GM18502 (cell line): Measurements from ENCODE around the gene LBR.

ENCODE experiments used
- ATAC-seq: cut with Tn5 transposase; IDR thresholded peaks from one replicate; pipeline ENCODE4 v1.9.1; 2021; ENCODE audit warnings: mild to moderate bottlenecking; ENCODE audit not compliant: unreplicated experiment, poor library complexity

LBR gene

GRCh38 chr1:225464851-225465792 is 37.3 kb upstream of the LBR start:
- ATAC-seq, result no peak

DNA sequence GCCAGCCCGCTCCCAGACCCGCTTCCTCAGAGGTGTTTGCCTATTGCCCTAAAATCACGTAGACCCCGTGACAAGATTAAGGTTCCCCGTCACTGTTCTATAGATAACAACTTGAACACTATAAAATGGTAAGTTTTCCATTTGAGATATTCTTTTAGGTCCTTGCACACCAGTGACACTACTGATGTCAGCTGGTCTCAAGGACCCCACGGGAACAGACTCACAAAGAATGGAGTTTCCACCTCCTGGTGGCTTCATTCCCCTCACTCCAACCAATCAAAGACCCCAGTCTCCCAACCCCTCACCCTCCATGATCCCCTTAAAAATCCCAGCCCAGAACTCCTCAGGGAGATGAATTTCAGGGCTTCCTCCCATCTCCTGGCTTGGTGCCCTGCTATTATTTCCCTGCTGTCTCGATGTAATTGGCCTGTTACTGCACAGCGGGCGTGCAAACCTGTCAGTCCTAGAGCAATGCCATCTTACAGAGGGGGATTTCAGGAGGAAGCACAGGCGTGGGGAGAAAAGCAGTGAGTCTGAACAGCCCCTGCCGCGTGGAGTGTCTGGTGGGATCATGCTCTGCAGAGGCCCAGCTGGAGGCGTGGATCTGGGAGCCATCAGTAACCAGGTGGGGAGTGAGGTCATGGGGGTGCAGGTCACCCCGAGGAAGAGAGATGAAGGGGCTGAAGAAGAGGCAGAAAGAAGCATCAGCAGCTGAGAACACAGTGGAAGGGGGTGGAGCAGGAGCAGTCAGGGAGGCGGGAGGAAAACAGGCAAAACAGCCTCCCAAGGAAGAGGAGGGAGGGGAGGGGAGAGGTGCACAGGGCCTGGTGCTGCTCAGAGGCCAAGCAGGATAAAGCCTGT is 35.1 kb upstream of the LBR start:
- ATAC-seq, result no peak

DNA sequence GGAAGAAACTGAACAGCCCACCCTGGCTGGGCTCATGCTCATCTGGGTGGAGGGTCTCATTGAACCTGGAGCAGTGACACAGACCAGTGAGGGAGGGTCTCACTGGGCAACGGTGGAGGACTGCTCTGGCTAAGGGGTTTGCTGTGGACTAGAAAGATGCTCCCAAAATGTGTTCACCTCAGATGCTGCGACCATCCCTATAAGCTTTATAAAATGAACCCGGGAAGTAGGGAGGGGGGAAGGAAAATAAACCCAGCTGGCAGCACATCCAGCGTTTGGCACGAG is 34.5 kb upstream of the LBR start:
- ATAC-seq, result no peak

DNA sequence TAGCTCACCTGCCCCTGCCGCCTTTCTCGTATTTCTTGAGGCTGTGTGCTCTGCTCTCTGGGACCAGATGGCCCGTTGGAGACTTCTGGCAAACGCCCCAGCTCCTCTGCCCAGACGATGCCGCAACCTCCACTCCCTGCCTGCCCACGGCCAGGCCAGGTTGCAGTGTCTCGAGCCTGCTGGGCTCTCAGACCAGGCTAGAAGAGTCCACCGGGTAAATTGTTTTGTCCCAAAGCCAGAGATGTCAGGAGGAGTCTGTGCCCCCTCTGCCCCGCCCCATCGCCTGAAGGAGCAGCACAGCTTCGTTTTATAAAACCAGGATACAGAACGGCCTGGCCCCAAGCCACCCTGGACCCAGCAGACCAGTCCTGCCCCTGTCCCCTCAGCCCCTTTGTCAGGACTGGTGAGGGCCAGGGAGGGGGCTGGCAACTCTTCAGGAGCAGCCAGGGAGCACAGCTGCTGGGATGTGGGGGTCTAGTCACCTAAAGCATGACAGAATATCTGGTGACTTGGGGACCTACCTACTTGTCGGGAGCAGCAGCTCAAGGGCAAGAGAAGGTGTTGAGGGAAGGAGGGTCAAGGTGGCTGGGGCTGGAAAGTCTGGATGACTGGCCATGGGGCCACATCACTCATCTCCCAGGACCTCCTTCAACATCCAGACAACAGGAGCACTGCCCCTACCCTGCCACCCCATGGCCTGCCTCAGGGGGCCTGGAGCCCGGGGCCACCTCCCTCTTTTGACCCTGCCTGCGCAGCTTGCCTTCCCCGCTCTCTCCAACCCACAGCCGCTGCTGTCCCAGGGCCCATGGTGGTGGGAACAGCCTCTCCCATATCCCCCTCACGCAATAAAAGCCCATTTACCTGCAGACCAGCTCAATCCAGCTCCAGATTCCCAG is 33.9 kb upstream of the LBR start:
- ATAC-seq, result no peak

DNA sequence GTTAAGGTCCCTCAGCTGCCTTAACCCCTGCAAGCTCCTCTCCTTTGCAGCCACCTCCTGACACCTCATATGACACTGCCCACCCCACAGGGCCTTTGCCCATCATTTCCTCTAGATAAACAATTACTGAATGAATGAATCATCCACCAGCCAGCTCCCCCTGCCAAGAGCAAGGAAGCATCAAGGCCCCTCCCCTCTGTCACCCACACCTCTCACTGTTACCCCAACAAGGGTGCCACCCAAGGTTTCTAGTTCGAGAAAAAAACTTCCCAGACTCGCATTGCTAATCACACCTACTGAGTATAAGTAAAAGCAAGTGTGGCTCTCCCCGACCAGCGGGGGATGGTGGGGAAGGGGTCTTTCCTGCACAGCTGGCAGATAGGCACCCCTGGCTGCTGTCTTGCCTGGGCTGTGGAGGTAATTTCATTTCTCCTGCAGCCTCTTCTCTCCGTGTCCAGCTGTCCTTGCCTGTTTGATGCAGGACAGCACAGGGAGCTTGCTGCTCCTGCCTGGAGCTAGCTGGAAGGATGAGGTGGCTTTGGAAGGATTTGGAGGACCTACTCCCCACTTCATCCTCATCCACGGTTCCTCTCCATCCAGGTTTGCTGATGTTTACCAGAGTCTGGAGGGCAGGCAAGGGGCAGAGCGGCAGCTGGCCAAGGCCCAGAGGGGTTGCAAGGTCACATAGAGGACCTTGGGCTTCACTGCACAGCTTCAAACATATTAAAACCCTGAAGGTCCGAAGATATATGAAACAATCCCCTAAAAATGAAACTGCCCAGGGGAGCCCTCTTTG is 33.1 kb upstream of the LBR start:
- no peak for ATAC-seq

DNA sequence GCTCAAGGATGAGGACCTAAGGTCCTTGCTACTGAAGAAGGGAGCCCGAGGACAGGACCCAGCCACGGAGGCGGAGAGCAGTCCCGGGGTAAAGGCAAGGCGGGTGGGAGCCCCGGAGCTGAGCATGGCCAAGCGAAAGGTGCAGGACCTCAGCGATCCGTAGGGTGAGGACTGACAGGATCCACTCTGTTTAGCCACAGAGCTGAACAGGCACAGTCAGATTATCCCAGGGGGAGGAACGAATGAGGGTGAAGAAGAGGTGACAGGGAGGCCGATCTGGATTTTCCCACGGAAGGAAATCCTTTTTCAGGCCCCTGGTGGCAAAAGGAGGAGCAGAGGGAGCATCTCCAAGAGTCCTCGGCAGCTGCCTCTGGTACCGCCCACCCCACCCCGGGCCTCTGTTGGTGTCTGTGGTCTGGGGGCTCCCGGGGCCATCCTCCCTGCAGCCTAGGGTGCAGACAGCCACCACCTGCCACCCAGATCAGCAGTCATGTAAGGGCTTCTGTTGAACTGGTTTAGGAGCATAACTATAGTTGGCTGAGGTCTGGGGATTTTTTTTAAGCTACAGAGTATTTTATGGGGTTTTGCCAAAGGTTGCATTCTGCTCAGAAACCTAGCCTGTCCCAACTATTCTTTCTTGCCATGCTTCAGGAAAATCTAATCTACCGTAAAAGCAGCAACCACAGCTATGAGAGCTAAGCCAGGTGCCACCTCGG is 32.3 kb upstream of the LBR start:
- ATAC-seq, result no peak

DNA sequence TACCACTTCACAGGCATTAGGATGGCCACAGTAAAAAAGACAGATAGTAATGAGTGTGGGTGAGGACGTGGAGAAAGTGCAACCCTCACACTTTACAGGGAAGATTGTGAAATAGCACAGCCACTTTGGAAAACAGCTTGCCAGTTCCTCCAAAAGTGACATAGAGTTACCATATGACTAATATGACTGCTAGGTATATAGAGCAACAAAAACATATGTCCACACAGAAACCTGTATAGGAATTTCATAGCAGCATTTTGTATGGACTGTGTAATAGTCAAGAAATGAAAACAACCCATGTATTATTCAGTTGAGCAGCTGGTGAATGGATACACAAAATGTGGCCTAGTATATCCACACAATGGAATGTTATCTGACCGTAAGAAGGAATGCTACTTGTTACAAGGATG is 30.4 kb upstream of the LBR start:
- no peak for ATAC-seq

DNA sequence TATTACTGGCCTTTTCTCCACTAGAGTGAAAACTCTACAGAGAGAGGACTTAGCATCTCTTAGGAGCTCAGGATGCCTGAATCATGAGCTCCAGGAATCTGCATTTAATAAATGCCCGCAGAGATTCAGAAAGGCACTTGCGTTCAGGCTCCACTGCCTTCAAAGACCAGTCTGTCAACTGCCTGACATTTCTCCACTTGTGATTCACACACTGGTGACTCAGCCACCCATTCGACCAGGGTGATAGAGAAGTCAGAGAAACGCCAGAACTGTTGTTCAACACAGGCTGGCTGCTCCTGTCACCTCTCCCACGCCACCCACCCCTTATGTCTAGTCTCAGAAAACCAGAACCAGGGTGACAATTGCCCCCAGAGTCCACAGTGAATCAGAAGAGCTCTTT is 26.9 kb upstream of the LBR start:
- no peak for ATAC-seq

GRCh38 chr1:225453797-225454648 is 26.2 kb upstream of the LBR start:
- ATAC-seq, result no peak

GRCh38 chr1:225451840-225452515 is 24.1 kb upstream of the LBR start:
- ATAC-seq, result no peak

GRCh38 chr1:225451340-225451739 is 23.5 kb upstream of the LBR start:
- ATAC-seq, result no peak

GRCh38 chr1:225450491-225451191 is 22.8 kb upstream of the LBR start:
- no peak for ATAC-seq

- ATAC-seq, result no peak
Measured at GRCh38 chr1:225449774-225450173, 21.9 kb upstream of the LBR start.

- no peak for ATAC-seq
Measured at GRCh38 chr1:225449261-225449660, 21.4 kb upstream of the LBR start.

DNA sequence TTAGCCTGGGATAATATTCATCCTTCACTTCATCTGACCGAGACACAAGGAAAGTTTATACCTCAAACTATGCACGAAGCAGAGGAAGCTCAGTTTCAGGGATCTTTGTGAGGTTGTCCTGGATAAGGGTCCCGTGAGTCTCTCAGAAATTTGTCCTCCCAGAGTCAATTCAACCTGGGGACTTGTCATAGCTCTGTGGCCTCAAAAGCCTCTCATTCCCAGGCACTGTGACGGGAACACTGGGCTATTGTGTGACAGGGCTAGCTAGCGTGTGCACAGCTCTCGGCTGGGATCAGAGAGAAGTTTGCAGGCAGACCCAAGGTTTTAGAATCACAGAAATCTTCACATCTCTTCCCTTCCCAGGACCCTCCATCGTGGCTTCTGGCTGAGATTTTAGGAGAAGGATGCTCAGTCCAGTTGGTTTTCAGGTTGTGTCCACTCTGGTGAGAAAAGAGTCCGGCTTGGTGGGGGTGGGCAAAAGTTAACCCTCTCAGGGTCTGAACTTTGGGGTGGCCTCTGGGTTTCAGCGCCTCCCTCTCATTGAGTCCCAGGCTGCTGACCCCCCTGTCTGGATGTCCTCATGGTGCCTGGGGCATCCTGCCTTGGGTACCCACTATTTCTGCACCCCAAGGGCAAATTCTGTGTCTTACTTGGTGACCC is 20.4 kb upstream of the LBR start:
- ATAC-seq, result no peak

GRCh38 chr1:225447650-225448089 is 19.8 kb upstream of the LBR start:
- ATAC-seq, result no peak
